ENCODE data around the gene EFHC1.

Gene EFHC1

GRCh38 chr6:52523378-52524142 lies 103.4 kb downstream of the EFHC1 start:
- Mint-ChIP-seq H3K27me3 (no peaks in the 10 kb centered on the region), H3K36me3 (peaks cover 2% of the 10 kb centered on the region), H3K9me3 (ENCODE audit: low read depth) (no peaks in the 10 kb centered on the region), H3K4me1 (ENCODE audit: low read depth) (no peaks in the 10 kb centered on the region), H3K4me3 (no peak overlapping the region), H3K27ac (no peak overlapping the region)

- no peak overlapping the region for H3K4me3 Mint-ChIP-seq
- no peaks in the 10 kb centered on the region for H3K27me3 Mint-ChIP-seq
- no peaks in the 10 kb centered on the region for H3K4me1 Mint-ChIP-seq (ENCODE audit: low read depth)
- H3K9me3 Mint-ChIP-seq (ENCODE audit: low read depth): no peaks in the 10 kb centered on the region
- H3K27ac Mint-ChIP-seq: no peak overlapping the region
- H3K36me3 Mint-ChIP-seq: peaks cover 2% of the 10 kb centered on the region
Observed at GRCh38 chr6:52524918-52525317, 104.8 kb downstream of the EFHC1 start.

GRCh38 chr6:52526634-52527033 lies 106.5 kb downstream of the EFHC1 start:
- Mint-ChIP-seq H3K9me3 (ENCODE audit: low read depth) (no peaks in the 10 kb centered on the region), H3K4me1 (ENCODE audit: low read depth) (no peaks in the 10 kb centered on the region), H3K36me3 (peaks cover 4% of the 10 kb centered on the region), H3K27ac (no peak overlapping the region), H3K4me3 (no peak overlapping the region), H3K27me3 (no peaks in the 10 kb centered on the region)

GRCh38 chr6:52527436-52527835 lies 107.3 kb downstream of the EFHC1 start:
- Mint-ChIP-seq H3K9me3 (ENCODE audit: low read depth) (no peaks in the 10 kb centered on the region), H3K27ac (no peak overlapping the region), H3K4me1 (ENCODE audit: low read depth) (no peaks in the 10 kb centered on the region), H3K27me3 (no peaks in the 10 kb centered on the region), H3K36me3 (peaks cover 4% of the 10 kb centered on the region), H3K4me3 (no peak overlapping the region)

DNA sequence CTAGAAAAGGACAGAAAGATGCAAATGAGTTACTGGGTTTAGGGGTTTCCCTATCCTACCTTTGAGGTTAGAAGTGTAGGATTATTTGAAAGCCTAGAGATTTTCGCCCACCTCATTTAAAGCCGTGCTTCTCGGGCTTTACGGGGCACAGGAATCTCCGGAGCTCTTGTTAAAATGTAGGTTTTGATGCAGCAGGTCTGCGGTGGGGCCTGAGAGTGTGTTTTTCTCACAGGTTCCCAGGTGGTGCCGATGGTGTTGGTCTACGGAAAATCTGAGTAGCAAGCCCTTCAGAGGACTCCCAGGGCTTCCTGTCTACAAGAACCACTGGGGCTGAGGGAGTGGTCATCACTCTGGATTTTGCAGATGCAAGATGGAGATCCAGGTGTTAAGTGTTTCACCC lies 109.2 kb downstream of the EFHC1 start:
- no peak overlapping the region for H3K4me3 Mint-ChIP-seq
- peaks cover 2% of the 10 kb centered on the region for H3K4me1 Mint-ChIP-seq (ENCODE audit: low read depth)
- no peaks in the 10 kb centered on the region for H3K9me3 Mint-ChIP-seq (ENCODE audit: low read depth)
- H3K27ac Mint-ChIP-seq: no peak overlapping the region
- H3K36me3 Mint-ChIP-seq: peaks cover 4% of the 10 kb centered on the region
- H3K27me3 Mint-ChIP-seq: no peaks in the 10 kb centered on the region

- H3K4me1 Mint-ChIP-seq (ENCODE audit: low read depth): peaks cover 8% of the 10 kb centered on the region
- no peak overlapping the region for H3K4me3 Mint-ChIP-seq
- H3K27me3 Mint-ChIP-seq: no peaks in the 10 kb centered on the region
- no peaks in the 10 kb centered on the region for H3K9me3 Mint-ChIP-seq (ENCODE audit: low read depth)
- no peak overlapping the region for H3K27ac Mint-ChIP-seq
- peaks cover 9% of the 10 kb centered on the region for H3K36me3 Mint-ChIP-seq
Observed at GRCh38 chr6:52530351-52530750, 110.2 kb downstream of the EFHC1 start.

- H3K36me3 Mint-ChIP-seq: peaks cover 8% of the 10 kb centered on the region
- H3K4me1 Mint-ChIP-seq (ENCODE audit: low read depth): peaks cover 18% of the 10 kb centered on the region
- no peaks in the 10 kb centered on the region for H3K27me3 Mint-ChIP-seq
- no peak overlapping the region for H3K27ac Mint-ChIP-seq
- H3K9me3 Mint-ChIP-seq (ENCODE audit: low read depth): no peaks in the 10 kb centered on the region
- H3K4me3 Mint-ChIP-seq: no peak overlapping the region
Observed at GRCh38 chr6:52531396-52531795, 111.3 kb downstream of the EFHC1 start.

DNA sequence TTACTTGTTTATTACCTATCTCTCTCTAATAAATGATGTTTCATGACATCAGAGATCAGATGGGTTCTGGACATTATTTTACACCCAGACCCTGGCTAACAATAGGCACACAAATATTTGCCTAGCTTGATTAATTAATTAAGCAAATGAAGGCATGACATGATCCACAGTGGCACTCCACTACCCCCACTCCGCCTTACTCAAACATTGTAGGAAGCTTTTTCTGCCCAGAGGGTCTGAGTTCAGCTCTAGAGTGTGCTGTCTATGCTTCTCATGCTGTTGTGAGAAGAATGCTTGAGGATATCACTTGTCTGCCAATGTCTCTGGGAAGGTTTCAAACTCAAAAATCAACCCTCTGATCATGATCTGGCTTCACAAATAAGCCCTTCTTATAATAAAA lies 111.7 kb downstream of the EFHC1 start:
- peaks cover 8% of the 10 kb centered on the region for H3K36me3 Mint-ChIP-seq
- H3K4me3 Mint-ChIP-seq: no peak overlapping the region
- no peaks in the 10 kb centered on the region for H3K27me3 Mint-ChIP-seq
- H3K27ac Mint-ChIP-seq: no peak overlapping the region
- peaks cover 23% of the 10 kb centered on the region for H3K4me1 Mint-ChIP-seq (ENCODE audit: low read depth)
- H3K9me3 Mint-ChIP-seq (ENCODE audit: low read depth): no peaks in the 10 kb centered on the region

DNA sequence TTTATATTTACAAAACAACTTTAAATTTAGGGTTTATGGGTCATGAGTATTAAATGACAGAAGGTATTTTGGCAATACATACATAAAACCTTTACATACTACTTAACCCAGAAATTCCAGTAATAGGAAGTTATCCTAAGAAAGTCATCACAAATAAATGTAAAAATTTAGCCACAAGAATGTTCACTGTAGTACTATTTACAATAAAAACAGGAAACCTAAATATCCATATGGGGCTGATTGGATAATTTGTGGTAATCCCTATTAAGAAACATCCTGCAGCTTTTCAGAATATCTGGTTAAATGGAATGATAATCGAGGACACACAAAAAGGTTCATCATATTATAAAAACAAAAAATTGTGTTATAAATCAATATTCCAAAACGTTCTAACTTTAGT lies 112.3 kb downstream of the EFHC1 start:
- Mint-ChIP-seq H3K27ac (no peak overlapping the region), H3K36me3 (peaks cover 8% of the 10 kb centered on the region), H3K9me3 (ENCODE audit: low read depth) (no peaks in the 10 kb centered on the region), H3K4me3 (no peak overlapping the region), H3K4me1 (ENCODE audit: low read depth) (peaks cover 29% of the 10 kb centered on the region), H3K27me3 (no peaks in the 10 kb centered on the region)

GRCh38 chr6:52533491-52533890 lies 113.3 kb downstream of the EFHC1 start:
- peaks cover 39% of the 10 kb centered on the region for H3K4me1 Mint-ChIP-seq (ENCODE audit: low read depth)
- peaks cover 8% of the 10 kb centered on the region for H3K36me3 Mint-ChIP-seq
- H3K27ac Mint-ChIP-seq: no peak overlapping the region
- no peaks in the 10 kb centered on the region for H3K9me3 Mint-ChIP-seq (ENCODE audit: low read depth)
- no peak overlapping the region for H3K4me3 Mint-ChIP-seq
- no peaks in the 10 kb centered on the region for H3K27me3 Mint-ChIP-seq

DNA sequence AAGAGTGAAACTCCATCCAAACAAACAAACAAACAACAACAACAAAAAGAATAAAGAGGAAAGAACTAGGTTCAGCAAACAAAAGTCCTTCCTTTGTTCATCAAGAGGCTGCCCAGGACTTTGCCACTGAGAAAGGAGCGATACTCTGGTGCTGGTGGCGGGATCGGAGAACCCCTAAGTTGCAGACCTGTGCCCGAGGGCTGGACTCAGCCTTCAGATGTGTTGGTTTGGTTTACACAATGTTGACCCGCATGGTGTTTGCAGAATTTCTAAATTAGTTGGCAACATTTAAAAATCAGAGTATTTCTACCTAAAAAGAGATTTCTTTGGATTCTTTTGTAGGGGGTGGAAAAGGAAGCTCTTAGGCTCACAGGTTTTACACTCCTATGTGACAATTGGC lies 114.2 kb downstream of the EFHC1 start:
- Mint-ChIP-seq H3K36me3 (peaks cover 8% of the 10 kb centered on the region), H3K27me3 (no peaks in the 10 kb centered on the region), H3K4me3 (no peak overlapping the region), H3K27ac (no peak overlapping the region), H3K4me1 (ENCODE audit: low read depth) (peaks cover 42% of the 10 kb centered on the region), H3K9me3 (ENCODE audit: low read depth) (no peaks in the 10 kb centered on the region)

- Mint-ChIP-seq H3K27me3 (no peaks in the 10 kb centered on the region), H3K27ac (no peak overlapping the region), H3K9me3 (ENCODE audit: low read depth) (no peaks in the 10 kb centered on the region), H3K4me1 (ENCODE audit: low read depth) (peaks cover 46% of the 10 kb centered on the region), H3K36me3 (peaks cover 11% of the 10 kb centered on the region), H3K4me3 (no peak overlapping the region)
Observed at GRCh38 chr6:52534966-52535390, 114.8 kb downstream of the EFHC1 start.

DNA sequence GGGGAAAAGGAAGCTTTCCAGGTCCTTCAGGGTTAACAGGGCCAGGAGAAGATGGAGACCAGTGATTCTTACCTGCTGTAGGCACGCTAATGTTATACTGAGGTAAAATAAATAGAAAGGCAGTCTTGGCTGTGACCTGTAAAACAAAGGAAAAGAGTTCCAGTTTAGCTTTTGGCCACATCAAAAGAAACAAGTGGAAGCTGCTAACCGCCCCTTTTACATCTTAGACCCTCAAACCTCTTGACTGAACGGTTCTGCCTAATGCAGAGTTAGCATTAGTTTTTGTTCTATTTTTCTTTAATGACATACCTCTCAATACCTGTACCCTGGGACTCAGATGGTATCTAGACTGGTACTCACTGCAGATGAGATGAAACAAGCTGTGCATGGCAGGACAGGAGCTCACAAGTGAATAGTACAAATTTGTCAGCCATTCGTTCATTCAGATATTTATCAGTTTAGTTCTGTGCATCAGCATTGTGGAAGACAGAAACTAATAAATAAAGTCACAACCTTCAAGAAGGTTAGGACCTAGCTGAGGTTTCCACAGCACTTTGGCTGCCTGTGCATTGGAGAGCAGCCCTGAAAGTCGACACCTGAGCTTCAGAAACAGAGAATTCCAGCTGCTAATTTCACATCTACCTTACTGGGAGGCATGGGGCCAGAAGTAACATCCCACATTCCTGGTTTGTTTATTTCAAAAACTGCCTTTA lies 115.7 kb downstream of the EFHC1 start:
- peaks cover 46% of the 10 kb centered on the region for H3K4me1 Mint-ChIP-seq (ENCODE audit: low read depth)
- no peaks in the 10 kb centered on the region for H3K27me3 Mint-ChIP-seq
- no peaks in the 10 kb centered on the region for H3K9me3 Mint-ChIP-seq (ENCODE audit: low read depth)
- peaks cover 8% of the 10 kb centered on the region for H3K36me3 Mint-ChIP-seq
- no peak overlapping the region for H3K27ac Mint-ChIP-seq
- peak overlapping the region; percentile 27 for H3K4me3 Mint-ChIP-seq

DNA sequence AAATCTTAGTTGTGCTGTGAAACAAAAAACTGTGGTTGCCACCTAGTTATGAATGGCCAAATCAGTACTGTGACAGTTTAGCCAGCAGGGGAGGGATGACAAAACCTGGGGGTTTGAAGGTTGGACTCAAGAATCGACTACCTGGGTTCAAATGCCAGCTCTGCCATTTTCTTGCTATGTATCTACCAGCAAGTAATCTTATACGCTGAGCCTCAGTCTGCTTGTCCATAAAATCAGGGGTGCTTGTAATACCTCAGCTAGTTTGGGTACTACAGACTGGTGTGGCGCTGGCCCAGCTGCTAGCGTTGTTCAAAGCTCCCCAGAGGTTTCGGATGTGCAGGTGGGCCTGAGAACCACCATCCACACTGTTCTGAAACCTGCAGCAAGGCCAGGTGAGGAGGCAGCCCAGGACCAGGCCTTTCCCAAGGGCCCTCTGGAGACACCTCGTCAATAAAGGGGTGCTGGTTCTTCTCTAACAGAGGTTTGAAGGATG lies 116.3 kb downstream of the EFHC1 start:
- H3K4me3 Mint-ChIP-seq: peak overlapping the region; percentile 15
- no peaks in the 10 kb centered on the region for H3K27me3 Mint-ChIP-seq
- H3K4me1 Mint-ChIP-seq (ENCODE audit: low read depth): peaks cover 46% of the 10 kb centered on the region

GRCh38 chr6:52537001-52537753 lies 117.0 kb downstream of the EFHC1 start:
- Mint-ChIP-seq H3K36me3 (peaks cover 8% of the 10 kb centered on the region), H3K4me1 (ENCODE audit: low read depth) (peaks cover 46% of the 10 kb centered on the region), H3K27ac (no peak overlapping the region), H3K4me3 (peak overlapping the region; percentile 15), H3K27me3 (no peaks in the 10 kb centered on the region), H3K9me3 (ENCODE audit: low read depth) (no peaks in the 10 kb centered on the region)

More for the DNA sequence above, 116.3 kb downstream of the EFHC1 start:
- Mint-ChIP-seq H3K9me3 (ENCODE audit: low read depth) (no peaks in the 10 kb centered on the region), H3K27ac (no peak overlapping the region), H3K36me3 (peaks cover 8% of the 10 kb centered on the region)

Data from activated naive CD8-positive, alpha-beta T cell (primary cell).